ENCODE results near the gene OLFML2A. TPM values are rescaled to one million over a fixed set of nuclear protein-coding genes. Genes with fewer than 3 reads are reported as not detected.

Gene OLFML2A
- total RNA-seq, 2 donors from 2014 or later = 7.8 to 9.1 TPM

DNA sequence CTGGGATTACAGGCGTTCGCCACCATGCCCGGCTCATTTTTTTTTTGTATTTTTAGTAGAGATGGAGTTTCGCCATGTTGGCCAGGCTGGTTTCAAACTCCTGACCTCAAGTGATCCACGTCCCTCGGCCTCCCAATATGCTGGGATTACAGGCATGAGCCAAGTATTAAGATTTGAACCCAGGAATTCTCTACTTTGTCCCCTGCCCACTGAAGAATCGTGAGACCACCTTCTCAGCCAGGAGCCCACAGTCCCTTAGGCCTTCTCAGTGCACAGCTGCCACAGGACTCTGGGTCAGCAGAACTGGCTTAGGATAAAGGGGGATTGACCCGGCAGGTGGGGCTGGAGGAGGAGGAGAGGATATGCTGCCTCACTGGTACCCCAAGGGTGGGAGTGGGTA is 13.4 kb downstream of the OLFML2A start:
- DNase-seq (ENCODE audit: low spot score) = peak; percentile 44
- intact Hi-C loops (cut with DNase I) = no loop called here

DNA sequence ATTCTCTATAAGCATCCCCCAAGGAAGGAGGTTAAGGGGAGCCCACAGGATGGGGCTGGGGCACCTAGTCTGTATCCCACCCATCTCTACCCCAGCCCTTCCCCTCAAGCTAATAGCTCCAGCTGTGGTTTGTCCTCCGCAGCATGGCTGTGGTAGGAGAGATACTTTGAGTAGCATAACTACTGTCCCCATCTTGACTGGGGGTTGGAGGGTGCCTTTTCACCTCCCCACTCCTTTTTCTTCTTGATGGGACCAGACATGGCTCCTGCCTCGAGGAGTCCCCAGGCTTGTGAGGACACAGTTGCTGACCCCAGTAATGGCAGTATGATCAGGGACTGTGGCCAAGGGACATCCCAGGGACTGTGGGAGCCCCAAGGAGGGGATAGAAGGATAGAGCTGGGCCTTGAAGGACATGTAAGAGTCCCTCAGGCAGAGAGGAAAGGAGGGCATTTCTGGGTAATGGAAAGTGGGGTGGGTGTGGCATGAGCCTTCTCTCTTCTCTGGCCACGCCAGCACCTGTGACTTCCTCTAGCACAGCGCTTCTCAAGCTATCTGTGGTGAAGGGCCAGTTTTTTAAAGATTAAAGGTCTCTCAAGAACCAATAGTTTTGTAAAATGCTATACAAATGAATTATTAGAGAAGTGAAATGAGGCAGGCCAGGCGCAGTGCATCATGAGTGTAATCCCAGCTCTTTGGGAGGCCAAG is 14.0 kb downstream of the OLFML2A start:
- intact Hi-C loops (cut with DNase I) = no loop called here
- peak; percentile 36 for DNase-seq (ENCODE audit: low spot score)

DNA sequence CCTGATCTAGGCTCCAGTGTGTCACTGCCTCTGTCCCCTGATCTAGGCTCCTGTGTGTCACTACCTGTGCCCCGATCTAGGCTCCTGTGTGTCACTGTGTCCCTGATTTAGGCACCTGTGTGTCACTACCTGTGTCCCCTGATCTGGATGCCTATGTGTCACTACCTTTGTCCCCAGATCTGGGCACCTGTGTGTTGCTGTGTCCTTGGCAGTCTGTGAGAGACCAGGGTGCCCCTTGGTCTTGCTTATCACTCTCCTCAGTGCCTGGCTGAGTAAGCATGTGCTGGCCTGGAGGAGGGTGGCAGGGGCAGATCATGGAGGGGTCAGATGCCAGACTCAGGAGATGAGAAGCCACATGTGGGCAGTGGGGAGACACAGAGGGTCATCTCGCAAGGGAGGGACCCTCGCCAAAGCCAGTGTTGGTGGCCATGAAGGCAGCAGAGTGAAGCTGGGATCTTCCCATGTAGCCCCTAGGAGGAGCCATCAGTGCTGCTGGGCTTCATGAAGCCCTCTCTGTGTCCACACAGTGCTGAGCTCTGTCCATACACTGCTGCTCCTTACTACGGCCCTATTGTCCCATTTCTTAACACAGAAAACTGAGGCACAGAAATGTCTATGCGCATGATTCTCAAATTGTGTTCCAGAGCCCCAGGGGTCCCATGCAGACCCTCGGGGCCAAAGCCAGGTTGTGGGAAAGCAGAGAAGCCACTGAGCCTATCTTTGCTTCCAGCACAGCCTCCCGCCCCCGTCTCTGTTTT is 15.5 kb downstream of the OLFML2A start:
- intact Hi-C loops (cut with DNase I) = no loop called here
- DNase-seq (ENCODE audit: low spot score) = peak; percentile 41

DNA sequence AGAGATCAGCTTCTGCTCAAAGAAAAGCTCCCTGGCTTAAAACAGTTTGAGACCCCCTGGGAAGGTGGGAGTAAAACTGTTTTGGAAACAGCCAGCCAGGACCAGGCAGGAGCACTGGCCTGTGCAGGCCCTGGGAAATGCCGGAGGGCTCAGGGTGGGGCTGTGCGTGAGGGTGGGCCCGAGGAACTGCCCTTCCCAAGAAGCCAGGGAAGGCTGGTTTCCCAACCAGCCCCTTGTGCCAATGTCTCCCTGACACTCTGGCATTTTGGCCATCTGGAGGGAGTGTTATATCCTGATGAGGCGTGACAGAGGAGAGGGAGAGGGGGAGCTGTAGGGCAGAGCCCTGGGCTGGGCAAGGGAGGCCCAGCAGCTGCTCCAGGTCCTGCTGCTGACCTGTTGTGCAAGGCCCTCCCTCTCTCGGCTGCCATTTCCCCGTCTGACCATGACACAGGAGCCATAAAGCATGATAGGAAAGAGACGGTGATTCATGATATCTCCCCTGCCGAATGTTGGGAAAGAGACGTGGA is 16.1 kb downstream of the OLFML2A start:
- intact Hi-C loops (cut with DNase I) = no loop called here
- no peak for DNase-seq (ENCODE audit: low spot score)

DNA sequence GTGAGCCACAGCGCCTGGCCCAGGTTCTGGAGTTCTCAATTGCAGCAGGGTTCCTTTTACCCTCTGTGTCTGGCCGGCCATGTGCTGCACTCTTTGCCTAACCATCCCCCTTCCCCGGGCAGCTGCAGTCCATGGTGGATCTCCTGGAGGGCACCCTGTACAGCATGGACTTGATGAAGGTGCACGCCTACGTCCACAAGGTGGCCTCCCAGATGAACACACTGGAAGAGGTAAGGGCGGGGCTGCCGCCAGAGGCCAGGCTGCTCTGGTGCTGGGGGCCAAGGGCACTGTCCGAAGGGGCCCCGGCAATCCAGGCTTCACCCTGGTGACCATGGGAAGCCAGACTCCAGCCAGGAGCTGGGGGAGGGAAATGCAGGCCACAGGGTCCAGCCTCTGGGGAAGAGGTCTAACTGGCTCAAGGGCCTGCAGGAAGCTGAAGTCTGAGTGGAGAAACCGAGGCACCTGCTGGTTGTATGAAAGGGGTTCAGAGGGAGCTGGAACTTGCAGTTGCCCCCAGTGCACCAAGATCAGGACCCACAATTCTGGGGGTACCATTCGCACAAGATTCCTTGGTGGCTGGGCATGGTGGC is 18.1 kb downstream of the OLFML2A start:
- intact Hi-C loops (cut with DNase I) = no loop called here
- no peak for DNase-seq (ENCODE audit: low spot score)

DNA sequence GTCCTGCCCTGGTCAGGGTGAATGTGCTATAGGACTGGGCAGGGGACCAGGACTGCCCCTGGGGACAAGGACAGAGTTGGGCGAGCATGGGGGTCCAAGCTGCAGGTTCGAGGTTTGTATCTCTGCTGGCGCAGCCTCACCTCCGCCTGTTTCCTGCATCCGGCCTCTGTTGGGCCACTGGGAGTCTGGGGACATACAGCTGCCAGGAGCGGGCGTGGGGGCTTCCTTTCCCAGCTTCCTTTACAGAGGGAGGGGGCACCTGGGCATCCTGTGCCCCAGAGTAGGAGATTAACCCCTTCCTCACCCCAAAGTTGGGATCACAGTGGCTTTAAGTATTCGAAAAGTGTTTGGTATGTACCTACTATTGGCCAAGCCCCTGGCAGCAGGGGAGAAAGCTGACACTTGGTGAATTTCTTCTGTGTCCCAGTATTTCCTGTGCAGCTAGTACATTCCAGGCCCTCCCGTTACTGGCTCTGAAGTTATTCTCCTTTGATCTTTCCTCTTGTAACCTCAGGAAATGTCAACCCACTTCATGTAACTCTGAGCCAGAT is 19.0 kb downstream of the OLFML2A start:
- intact Hi-C loops (cut with DNase I) = no loop called here
- DNase-seq (ENCODE audit: low spot score) = peak; percentile 81

DNA sequence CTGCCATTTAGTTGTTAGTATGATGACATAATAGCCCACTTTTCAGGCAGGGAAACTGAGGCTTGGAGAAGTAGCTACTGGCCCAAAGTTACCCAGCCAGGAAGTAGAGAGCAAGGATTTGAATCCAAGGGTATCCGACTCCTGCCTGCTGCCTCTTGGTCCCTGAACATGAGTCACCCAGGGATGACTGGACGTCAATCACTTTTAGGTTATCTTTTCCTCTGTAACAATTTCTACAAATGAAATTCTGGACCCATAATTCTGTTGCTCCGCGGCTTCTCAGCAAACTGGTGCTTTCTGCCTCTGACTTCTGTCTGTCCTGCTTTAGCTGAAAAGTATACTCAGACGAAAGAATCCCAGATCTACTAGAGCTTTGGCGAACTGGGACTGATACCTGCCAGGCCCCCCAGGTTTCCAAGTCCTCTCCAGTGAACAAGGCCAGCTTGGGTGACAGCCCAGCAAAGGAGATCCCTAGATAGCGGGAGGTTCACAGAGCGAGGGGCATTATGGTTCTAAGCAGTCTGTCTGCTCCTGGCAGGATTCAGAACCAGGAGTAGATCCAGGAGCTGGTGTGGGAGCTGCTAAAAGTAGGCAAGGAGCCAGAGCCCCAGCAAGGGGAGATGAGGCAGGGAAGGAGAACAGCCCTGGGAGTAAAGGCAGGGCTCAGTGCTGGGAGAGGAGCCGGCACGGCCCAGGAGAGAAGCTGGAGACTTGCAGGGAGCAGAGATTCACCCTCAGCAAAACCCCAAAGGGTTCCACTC is 20.6 kb downstream of the OLFML2A start:
- DNase-seq (ENCODE audit: low spot score) = no peak
- intact Hi-C loops (cut with DNase I) = no loop called here

DNA sequence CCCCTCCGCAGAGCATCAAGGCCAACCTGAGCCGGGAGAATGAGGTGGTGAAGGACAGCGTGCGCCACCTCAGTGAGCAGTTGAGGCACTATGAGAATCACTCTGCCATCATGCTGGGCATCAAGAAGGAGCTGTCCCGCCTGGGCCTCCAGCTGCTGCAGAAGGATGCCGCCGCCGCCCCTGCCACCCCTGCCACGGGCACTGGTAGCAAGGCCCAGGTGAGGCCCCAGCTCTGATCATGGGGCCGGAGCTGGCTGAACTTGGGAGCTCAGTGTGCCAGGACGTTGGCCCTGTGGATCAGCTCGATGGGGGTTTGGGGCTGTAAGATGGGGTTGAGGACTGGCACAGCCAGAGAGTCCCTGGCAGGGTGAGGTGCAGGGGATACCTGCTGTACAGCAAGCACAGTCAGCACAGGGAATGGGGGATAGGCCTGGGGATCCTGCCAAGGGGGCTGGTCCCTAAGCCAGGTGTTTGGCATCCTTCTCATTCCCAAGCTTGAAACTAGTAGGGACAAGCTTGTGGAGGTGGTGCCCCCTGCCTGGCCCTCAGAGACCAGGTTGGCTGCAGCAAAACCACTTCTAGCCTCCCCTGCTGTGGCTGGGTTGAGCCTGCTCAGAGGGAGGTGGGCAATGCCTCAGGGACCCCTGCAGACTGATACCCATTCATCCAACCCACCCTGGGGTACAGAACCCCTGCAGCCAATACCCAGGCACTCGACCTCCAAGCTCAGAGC is 22.5 kb downstream of the OLFML2A start:
- intact Hi-C loops (cut with DNase I) = no loop called here
- no peak for DNase-seq (ENCODE audit: low spot score)

DNA sequence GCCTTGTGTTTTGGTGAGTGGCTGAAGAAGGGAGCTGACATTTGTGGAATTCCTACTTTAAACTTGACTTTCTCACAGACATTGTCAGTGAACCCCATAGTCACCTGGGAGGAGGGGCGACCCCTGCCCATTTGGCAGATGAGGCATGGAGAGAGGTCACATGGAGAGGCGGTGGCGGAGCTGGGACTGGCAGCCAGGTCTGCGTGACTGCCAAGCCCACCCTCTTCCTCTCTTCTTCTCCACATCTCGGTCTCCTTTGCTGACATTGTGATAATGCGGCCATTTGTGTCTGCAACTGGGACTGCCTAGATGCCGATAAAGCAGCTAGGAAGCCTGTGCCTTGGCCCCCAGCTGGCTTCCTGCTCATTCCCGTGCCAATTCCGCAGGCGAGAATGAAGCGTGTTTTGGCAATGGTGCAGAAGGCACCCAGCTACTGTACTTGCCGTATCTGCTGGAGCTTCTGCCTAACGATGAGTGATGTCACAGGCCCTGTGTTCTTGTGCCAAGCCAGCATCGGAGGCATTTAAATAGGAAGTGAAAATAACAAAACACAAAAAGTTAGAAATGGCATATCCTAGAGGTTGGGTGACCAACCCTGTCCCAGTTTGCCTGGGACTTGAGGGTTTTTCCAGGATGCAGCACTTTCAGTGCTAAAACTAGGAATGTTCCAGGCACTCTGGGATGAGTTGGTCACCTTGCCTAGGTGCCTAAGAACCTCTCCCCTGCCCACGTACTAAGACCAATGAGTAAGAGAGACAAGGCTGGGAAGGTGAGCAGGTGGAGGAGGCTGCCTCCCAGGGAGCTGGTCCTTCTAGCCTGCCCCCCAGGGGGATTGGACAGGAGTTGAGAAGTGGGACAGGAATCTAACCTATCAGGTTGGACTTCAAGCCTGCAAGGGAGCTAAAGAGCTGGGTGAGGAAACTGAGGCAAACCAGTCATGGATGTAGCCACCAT is 23.6 kb downstream of the OLFML2A start:
- intact Hi-C loops (cut with DNase I) = no loop called here
- DNase-seq (ENCODE audit: low spot score) = no peak

DNA sequence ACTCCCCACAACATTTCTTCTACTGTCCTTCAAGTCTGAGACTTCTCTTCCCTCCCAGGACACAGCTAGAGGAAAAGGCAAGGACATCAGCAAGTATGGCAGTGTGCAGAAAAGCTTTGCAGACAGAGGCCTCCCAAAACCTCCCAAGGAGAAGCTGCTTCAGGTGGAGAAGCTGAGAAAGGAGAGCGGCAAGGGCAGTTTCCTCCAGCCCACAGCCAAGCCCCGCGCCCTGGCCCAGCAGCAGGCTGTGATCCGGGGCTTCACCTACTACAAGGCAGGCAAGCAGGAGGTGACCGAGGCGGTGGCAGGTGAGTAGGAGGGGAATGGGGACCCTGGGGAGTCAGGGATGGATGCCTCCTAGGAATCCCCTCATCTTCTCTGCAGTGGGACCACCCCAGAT is 24.4 kb downstream of the OLFML2A start:
- intact Hi-C loops (cut with DNase I) = no loop called here
- DNase-seq (ENCODE audit: low spot score) = no peak

DNA sequence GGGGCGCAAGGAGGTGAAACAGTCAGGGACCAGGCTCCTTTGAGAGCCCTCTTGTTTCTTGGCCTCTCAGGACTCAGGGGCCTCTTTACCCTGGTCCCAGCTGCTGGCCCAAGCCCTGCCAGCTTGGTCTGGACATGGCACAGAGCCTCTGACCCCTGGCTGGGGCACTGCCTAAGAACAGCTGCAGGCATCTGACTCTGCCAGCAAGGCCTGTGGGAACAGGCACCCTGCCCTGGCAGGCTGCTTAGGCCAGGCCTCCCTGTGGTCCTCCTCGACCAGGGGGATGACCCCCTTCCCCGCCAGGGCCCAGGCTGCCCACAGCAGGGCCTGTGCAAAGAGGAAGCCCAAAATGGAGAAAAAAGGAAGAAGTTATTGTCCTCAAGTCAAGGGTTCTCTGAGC is 25.5 kb downstream of the OLFML2A start:
- intact Hi-C loops (cut with DNase I) = loop anchor here in 1 of 2 donors (1.0 kb wide), 1 partner anchor 27 kb away; no protein-coding TSS in a partner anchor
- DNase-seq (ENCODE audit: low spot score) = no peak

DNA sequence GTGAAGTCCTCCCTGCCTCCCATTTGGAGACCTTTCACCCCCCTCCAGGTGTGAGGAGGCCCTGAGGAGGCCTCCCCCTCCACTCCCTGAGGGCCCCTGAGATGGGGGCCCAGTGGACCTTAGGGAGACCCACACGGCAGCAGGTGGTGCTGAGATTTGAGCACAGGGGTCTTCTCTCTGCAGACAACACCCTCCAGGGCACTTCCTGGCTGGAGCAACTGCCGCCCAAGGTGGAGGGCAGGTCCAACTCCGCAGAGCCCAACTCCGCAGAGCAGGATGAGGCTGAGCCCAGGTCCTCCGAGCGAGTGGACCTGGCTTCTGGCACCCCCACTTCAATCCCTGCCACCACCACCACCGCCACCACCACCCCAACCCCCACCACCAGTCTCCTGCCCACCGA is 27.0 kb downstream of the OLFML2A start:
- no peak for DNase-seq (ENCODE audit: low spot score)
- intact Hi-C loops (cut with DNase I) = no loop called here

DNA sequence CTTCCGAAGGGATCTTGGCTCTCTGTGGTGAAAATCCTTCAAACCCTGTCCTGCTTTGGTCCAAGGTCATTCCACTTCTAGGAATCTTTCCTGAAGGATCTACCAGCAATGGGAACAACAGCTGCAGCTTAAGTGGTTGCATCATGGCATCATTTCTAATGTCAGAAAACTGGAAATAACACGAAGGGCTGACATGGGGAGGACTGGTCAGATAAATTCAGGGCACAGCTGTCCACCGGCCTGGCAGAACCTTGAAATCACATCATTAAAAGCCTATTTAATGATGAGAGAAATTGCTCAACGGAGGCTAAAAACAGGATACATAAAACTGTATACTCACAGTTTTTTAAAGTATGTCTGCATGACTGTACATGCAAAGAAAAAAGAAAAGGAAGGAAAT is 28.3 kb downstream of the OLFML2A start:
- no peak for DNase-seq (ENCODE audit: low spot score)
- intact Hi-C loops (cut with DNase I) = no loop called here

DNA sequence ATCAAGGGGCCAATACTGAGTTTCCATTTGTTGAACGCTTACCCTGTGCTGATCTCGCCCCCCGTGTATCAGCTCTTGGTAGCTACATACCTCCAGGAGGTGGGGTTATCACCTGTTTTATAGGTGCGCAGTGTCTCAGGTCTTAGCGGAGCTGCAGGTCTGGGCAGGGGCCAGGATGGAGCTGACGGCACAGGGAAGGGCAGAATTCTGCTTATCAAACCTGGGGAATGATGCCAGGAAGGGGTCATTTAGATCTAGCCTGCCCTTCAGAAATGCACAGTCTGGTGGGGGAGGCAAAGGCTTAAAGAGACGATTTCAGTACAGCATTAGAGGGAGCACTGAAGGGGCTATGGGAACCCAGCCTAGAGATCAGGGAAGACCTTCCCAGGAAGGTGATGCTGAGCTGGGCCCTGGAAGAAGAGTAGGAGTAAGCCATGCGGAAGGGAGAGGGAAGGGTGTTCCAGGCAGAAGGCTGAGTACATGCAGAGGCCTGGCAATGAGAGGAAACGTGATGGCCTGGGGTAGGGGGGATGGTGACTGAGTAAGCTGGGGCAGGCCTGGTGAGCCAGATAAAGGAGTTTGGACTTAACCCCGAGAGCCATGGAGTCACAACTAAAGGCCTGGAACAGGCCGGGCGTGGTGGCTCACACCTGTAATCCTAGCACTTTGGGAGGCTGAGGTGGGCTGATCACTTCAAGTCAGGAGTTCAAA is 31.5 kb downstream of the OLFML2A start:
- DNase-seq (ENCODE audit: low spot score) = no peak
- intact Hi-C loops (cut with DNase I) = no loop called here

DNA sequence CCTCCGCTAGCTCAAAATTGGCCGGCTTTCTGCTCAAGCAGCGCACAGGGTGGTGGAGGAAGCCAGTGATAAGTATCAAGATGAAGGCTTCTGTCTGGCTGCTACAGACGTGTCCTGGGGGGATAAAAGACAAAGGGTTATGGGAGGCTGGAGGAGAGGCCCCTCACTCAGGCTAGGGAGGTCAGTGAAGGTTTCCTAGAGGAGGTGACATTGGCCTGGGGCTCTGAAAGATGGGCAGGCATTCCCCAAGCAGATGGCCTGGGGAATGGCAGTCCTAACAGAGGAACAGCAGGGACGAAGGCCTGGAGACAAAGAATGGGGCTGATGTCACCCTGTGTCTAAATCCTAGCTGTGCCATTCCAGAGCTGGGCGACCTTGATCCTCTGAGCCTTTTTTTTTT is 32.3 kb downstream of the OLFML2A start:
- no peak for DNase-seq (ENCODE audit: low spot score)
- intact Hi-C loops (cut with DNase I) = no loop called here

DNA sequence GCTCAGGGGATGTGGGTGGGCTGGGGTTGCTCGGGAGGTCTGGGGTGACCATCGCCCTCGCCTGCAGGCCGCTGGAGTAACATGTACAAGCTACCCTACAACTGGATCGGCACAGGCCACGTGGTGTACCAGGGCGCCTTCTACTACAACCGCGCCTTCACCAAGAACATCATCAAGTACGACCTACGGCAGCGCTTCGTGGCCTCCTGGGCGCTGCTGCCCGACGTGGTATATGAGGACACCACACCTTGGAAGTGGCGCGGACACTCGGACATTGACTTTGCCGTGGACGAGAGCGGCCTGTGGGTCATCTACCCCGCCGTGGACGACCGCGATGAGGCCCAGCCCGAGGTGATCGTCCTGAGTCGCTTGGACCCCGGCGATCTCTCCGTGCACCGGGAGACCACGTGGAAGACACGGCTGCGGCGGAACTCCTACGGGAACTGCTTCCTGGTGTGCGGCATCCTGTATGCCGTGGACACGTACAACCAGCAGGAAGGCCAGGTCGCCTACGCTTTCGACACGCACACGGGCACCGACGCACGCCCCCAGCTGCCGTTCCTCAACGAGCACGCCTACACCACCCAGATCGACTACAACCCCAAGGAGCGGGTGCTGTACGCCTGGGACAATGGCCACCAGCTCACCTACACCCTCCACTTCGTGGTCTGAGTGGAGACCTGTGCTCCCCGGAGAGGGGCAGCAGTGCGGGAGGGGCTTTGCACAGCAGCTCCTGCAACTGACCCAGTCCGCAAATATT is 33.0 kb downstream of the OLFML2A start:
- DNase-seq (ENCODE audit: low spot score) = no peak
- intact Hi-C loops (cut with DNase I) = no loop called here

All from posterior vena cava (tissue), 2 donors.